SK-N-SH (cell line): ENCODE results near the gene RGN.

Experiments used
- CHD2 ChIP-seq: fragments of 150-350 bp; IDR thresholded peaks from 2 replicates; pipeline ENCODE4 v1.6.1; 2018; ENCODE audit warnings: low read length; ENCODE audit not compliant: partially characterized antibody
- ELF1 ChIP-seq: IDR thresholded peaks from 2 replicates; pipeline ENCODE4 v1.4.0; 2012
- EP300 ChIP-seq, 2 experiments: IDR thresholded peaks; 2 replicates each; pipeline versions ENCODE4 v1.4.0 to v1.6.1; 2012; ENCODE audit warnings: borderline replicate concordance in 1 of 2, low read depth in 1 of 2, low read length in 1 of 2
- JUND ChIP-seq: IDR thresholded peaks from 2 replicates; pipeline ENCODE4 v1.4.0; 2012
- RXRA ChIP-seq: IDR thresholded peaks from 2 replicates; pipeline ENCODE4 v1.4.0; 2012; ENCODE audit warnings: low read depth, mild to moderate bottlenecking, borderline replicate concordance
- SIN3A ChIP-seq: IDR thresholded peaks from 2 replicates; pipeline ENCODE4 v1.6.1; 2012; ENCODE audit warnings: low read depth, mild to moderate bottlenecking, low read length, moderate library complexity, borderline replicate concordance
- TF ChIP-seq, protein P1 (sequence below): fragments of 200-600 bp; sonication (generic); IDR thresholded peaks from 2 replicates; pipeline ENCODE4 v1.6.1; 2017; ENCODE audit warnings: antibody characterized with exemption, mild to moderate bottlenecking, moderate library complexity

DNA sequence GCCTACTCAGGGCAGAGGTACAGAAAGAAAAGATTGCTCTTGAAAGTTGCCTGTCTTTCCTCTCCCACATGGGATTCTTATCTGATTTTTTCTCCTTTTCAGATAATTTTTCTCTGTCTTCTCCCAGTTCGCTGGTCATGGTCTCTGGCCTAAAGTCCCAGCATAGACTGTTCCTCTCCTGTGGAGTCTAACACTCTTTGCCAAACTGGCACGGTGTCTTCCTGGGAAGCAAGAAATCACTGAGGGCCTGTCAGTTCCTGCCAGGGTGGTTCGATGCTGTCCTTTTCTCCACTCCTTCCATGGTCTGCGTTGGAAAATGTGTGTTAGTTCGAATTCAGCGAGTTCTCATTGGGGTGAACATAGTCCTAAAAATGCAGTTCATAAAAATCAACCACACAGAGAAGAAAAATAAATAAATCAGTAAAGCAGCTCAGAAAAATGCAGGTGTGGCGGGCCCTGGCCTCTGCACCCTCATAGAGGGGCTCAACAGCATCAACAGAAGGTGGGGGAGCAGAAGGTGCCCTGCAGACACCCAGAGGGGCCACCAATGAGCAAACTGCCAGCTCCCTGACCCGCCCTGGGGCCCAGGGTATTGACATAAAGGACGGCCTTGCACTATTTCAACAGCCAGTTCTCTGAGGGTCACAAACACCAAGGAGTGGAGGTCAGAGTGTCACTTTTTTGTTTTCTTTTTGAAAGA is 2.1 kb downstream of the RGN start:
- no peak for TF ChIP-seq RXRA
- TF ChIP-seq, protein P1, sequence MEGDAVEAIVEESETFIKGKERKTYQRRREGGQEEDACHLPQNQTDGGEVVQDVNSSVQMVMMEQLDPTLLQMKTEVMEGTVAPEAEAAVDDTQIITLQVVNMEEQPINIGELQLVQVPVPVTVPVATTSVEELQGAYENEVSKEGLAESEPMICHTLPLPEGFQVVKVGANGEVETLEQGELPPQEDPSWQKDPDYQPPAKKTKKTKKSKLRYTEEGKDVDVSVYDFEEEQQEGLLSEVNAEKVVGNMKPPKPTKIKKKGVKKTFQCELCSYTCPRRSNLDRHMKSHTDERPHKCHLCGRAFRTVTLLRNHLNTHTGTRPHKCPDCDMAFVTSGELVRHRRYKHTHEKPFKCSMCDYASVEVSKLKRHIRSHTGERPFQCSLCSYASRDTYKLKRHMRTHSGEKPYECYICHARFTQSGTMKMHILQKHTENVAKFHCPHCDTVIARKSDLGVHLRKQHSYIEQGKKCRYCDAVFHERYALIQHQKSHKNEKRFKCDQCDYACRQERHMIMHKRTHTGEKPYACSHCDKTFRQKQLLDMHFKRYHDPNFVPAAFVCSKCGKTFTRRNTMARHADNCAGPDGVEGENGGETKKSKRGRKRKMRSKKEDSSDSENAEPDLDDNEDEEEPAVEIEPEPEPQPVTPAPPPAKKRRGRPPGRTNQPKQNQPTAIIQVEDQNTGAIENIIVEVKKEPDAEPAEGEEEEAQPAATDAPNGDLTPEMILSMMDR, result no peak
- no peak for TF ChIP-seq SIN3A
- no peak for TF ChIP-seq EP300 (IDR thresholded peaks at IDR 0.05; ENCODE audit: borderline replicate concordance in 1 of 2, low read depth in 1 of 2, low read length in 1 of 2)
- no peak for TF ChIP-seq JUND
- TF ChIP-seq ELF1, result no peak
- TF ChIP-seq CHD2, result no peak
